GM12891 (cell line): ENCODE data around the gene LPXN.

Experiments
- PAX5 ChIP-seq: IDR thresholded peaks from 2 replicates; pipeline ENCODE4 v1.6.1; 2011; ENCODE audit warnings: low read length, moderate library complexity, mild to moderate bottlenecking; ENCODE audit not compliant: insufficient read depth, severe bottlenecking
- POLR2A ChIP-seq: IDR thresholded peaks from 2 replicates; pipeline ENCODE4 v1.6.1; 2011; ENCODE audit warnings: low read depth, low read length, control low read depth
- POLR2AphosphoS5 ChIP-seq: IDR thresholded peaks from 2 replicates; pipeline ENCODE4 v1.6.1; 2011; ENCODE audit warnings: low read depth, low read length, control low read depth
- POU2F2 ChIP-seq: IDR thresholded peaks from 2 replicates; pipeline ENCODE4 v1.6.1; 2011; ENCODE audit warnings: low read depth, mild to moderate bottlenecking, control low read depth, low read length, moderate library complexity
- TAF1 ChIP-seq: IDR thresholded peaks from 2 replicates; pipeline ENCODE4 v1.6.1; 2011; ENCODE audit warnings: low read depth, low read length, control low read depth

DNA sequence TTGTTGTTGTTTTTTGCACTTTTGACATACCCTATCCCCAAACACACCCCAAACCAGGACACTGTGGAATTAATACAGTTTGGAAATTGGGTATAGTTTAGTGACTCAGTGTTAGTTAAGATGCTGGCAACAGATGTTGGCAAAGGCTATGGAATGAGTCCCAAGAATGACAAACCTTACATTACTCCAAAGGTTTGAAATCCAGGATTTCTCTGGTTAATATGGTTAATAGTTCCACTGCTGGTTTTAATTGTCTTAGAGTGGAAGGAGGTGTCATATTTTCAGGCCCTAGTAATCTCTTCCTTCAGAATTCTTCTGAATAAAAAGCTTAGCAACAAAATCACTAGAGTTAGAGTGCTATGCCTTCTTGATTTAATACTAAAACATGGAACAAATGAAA is 775 bp downstream of the LPXN start:
- no peak for TF ChIP-seq PAX5
- TF ChIP-seq POLR2A = no peak
- TF ChIP-seq POLR2AphosphoS5 = no peak
- TF ChIP-seq TAF1 = no peak
- no peak for TF ChIP-seq POU2F2
